ENCODE measurements around the gene MT1F.
A peak's percentile ranks its signal among the peaks of the same experiment; 100 is the strongest.
"Not testable (repeated sequence)": the region's sequence is repeated elsewhere in the genome, so short reads cannot be mapped to it uniquely, and the experiment has no call there.

MT1F gene

DNA sequence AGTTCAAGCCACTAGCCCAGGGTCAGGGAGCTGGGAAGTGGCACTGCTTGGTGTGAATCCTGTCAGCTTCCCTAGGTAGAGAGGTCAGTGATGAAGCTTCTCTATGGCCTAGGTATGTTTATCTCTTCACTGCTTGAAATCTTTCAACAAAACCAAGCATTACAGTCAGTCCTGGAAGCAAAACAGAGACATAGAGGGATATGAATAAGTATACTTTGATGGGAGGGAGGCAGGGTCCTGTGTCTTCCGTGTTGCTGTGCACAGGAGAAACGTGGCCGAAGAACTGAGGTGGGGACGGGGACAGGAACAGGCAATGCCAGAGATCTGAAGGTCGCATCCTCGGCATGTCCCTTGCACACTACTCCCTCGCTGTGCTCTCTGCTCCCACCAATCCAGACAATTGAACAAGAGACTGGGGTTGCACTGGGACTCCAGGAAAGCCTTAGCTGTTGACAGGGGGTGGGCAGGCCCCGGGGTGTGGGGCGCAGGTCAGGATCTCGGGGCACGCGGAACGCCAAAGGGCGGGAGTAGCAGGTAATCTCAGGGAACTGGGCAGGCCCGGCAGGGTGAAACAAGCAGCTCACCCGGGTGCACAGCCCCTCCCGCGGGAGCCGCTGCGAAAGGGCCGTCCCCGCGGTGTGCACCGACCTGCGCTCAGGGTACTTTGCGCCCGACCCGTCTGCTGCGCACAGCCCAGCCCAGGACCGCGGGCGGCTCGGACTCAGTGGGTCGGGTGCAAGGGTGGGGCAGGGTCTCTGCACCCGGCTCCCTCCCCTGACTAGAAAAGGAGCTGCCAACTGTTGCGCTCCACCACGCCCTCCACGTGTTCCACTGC is 11.5 kb downstream of the MT1F start, which contains the start of gene MT1H:
Gene MT1H, plus strand, starts transcription at position 810 of the 835 bp plus-strand sequence. CDS start 71 bp downstream, outside the sequence.
- no peak within 1 kb of the TSS for H3K4me3 ChIP-seq (ENCODE audit: low read depth, low read length)
- TF ChIP-seq, protein P1, sequence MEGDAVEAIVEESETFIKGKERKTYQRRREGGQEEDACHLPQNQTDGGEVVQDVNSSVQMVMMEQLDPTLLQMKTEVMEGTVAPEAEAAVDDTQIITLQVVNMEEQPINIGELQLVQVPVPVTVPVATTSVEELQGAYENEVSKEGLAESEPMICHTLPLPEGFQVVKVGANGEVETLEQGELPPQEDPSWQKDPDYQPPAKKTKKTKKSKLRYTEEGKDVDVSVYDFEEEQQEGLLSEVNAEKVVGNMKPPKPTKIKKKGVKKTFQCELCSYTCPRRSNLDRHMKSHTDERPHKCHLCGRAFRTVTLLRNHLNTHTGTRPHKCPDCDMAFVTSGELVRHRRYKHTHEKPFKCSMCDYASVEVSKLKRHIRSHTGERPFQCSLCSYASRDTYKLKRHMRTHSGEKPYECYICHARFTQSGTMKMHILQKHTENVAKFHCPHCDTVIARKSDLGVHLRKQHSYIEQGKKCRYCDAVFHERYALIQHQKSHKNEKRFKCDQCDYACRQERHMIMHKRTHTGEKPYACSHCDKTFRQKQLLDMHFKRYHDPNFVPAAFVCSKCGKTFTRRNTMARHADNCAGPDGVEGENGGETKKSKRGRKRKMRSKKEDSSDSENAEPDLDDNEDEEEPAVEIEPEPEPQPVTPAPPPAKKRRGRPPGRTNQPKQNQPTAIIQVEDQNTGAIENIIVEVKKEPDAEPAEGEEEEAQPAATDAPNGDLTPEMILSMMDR (IDR thresholded peaks at IDR 0.05; ENCODE audit: low read depth, low read length, missing control alignments): no peak

DNA sequence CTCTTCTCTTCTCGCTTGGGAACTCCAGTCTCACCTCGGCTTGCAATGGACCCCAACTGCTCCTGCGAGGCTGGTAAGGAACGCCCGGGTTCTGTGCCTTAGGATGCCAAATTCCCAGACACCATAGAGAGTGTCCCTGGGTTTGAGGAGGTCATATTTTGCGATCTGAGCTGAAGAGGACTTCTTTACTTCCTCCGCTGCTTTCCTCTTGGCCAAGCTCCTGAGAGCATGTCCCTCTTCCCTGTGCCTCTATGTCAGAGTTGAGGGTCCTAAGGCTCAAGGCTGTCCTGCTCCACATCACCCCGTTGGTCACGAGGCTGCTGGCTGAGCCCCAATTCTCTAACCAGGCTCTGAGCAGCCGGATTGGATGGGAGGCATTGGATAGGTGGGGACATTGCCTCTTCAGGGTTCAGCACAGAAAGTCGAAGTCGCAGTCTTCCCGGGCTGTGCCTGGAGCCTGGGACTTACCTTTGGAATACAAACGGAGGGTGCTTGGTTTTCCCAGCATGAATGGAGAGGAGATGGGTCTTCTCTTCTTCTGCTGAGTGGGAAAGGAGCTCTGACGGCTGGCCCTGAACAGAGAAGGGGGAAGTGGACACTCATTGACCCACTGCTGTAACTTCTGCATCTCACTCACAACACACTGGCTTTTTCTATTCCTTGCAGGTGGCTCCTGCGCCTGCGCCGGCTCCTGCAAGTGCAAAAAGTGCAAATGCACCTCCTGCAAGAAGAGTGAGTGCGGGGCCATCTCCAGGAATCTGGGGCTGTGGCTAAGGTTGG is 12.3 kb downstream of the MT1F start:
- TF ChIP-seq, protein P1 (IDR thresholded peaks at IDR 0.05; ENCODE audit: low read depth, low read length, missing control alignments): no peak
- no peak overlapping the region for H3K4me3 ChIP-seq (ENCODE audit: low read depth, low read length)

More for the DNA sequence above, 11.5 kb downstream of the MT1F start, which contains the start of gene MT1H:
- no peak for DNase-seq (ENCODE audit: low read depth)

DNA sequence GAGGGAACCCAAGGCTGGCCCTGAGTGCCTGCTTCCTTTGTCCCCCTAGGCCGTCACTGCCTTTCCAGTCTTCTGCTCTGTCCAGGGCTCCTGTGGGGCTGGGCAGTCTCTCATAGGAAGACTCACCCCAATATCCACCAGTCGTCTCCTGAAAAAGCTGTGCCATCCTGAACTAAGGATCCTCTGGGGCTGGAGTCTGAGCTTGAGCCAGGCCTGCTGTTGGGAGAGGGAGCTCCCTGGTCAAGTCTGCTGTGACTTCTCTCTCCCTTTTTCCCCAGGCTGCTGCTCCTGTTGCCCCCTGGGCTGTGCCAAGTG is 12.8 kb downstream of the MT1F start:
- no peak overlapping the region for H3K4me3 ChIP-seq (ENCODE audit: low read depth, low read length)
- DNase-seq (ENCODE audit: low read depth): no peak
- TF ChIP-seq, protein P1 (IDR thresholded peaks at IDR 0.05; ENCODE audit: low read depth, low read length, missing control alignments): no peak

More for the DNA sequence above, 12.3 kb downstream of the MT1F start:
- DNase-seq (ENCODE audit: low read depth): no peak

DNA sequence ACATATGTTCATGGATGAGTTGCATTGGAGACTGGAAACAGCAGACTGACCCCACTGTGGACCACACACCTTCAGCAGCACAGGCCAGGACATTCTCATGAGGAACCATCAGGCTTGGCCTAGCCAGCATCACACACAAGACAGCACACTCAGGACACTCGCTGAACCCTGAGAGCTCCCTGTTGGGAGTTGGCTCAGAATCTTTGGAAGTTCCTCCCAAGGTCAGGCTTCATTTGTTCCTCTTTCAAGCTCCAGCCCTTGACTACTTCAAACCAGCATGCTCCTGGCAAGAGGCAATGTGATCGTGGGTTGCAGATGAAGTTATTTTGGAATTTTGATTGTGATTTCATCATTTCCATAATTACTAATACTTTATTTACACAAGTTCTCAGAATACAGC is 13.9 kb downstream of the MT1F start:
- H3K4me3 ChIP-seq (ENCODE audit: low read depth, low read length); DNase-seq (ENCODE audit: low read depth): not testable (repeated sequence)

DNA sequence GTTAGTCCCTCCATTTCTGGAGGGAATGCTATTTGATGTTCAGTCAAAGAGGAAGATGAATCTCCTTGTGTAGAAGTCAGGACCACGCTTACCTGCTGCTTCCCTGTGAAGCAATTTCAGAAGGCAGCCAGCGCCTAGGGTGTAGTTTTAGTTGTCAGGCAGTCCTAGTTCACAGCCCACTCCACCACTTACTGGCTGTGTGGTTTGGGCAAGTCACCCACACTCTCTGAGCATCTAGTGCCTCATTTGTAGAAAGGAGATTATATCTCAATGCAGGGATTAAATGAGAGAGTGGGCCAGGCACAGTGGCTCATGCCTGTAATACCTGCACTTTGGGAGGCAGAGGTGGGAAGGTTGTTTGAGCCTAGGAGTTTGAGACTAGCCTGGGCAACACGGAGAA is 14.4 kb downstream of the MT1F start:
- H3K4me3 ChIP-seq (ENCODE audit: low read depth, low read length); DNase-seq (ENCODE audit: low read depth): not testable (repeated sequence)

DNA sequence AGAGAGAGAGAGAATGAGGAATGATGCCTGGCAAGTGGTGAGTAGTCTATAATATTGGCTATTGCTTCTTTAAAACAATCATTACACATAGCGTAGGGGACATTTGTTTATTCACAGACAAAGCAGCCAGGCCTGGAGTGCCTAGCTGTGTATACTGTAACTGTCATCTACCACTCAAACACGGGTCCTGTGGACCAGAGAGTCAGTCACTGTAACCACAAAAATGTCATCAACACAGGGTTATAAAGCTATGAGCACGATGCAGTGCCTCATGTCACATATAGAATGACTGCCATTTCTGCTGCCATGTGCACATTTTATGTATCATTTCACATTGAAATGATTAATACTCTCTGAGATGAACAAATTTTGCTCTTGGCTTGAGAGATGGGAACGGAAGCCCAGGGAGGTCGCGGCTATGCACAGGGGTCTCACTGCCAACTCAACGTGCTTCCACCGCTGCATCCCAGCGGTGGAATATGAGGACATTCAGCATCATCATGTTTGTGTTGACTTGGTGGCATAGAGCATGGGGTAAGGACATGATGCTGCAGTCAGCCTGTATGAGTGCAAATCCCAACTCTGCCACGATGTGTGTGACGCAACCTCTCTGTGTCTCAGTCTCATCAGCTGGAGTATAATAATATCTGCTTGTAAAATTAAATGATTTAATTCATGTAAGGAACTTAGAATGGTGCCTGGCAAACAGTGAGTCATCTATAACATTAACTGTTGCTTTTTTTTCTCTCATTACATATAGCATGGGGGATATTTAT is 15.2 kb downstream of the MT1F start:
- DNase-seq (ENCODE audit: low read depth): no peak
- TF ChIP-seq, protein P1 (IDR thresholded peaks at IDR 0.05; ENCODE audit: low read depth, low read length, missing control alignments): no peak
- H3K4me3 ChIP-seq (ENCODE audit: low read depth, low read length): no peak overlapping the region

DNA sequence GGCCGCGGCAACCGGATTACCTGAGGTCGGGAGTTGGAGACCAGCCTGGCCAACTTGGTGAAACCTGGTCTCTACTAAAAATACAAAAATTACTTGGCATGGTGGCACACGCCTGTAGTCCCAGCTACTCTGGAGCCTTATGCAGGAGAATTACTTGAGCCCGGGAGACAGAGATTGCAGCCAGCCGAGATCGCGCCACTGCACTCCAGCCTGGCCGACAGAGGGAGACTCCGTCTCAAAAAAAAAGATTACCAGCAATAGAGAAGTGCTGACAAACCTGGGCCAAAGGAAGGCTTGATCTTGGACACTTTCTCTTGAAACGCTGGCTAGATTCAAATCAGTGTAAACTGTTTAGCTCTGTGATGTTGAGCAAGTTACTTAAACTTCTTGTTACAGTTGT is 16.2 kb downstream of the MT1F start:
- H3K4me3 ChIP-seq (ENCODE audit: low read depth, low read length): no peak overlapping the region
- TF ChIP-seq, protein P1 (IDR thresholded peaks at IDR 0.05; ENCODE audit: low read depth, low read length, missing control alignments): peak; percentile 55
- DNase-seq (ENCODE audit: low read depth): no peak

DNA sequence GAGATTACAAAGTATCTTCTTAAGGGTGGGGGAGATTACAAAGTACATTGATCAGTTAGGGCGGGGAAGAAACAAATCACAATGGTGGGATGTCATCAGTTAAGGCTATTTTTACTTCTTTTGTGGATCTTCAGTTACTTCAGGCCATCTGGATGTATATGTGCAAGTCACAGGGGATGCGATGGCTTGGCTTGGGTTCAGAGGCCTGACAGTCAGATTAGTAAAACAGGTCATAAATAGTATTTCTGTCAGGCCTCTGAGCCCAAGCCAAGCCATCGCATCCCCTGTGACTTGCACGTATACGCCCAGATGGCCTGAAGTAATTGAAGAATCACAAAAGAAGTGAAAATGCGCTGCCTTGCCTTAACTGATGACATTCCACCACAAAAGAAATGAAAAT is 16.8 kb downstream of the MT1F start:
- not testable (repeated sequence) for DNase-seq (ENCODE audit: low read depth); H3K4me3 ChIP-seq (ENCODE audit: low read depth, low read length)
